K562 (cell line): ENCODE data around the gene BMI1.

Experiments used
- CTCF ChIP-seq, 3 experiments: IDR thresholded peaks in 2 of 3; conservative IDR thresholded peaks in 1 of 3; 2 replicates each; pipeline ENCODE4 v1.5.1; 2011 to 2012; ENCODE audit warnings: low read length in 3 of 3, mild to moderate bottlenecking in 3 of 3, control low read depth in 2 of 3, improper control_type of control experiment in 1 of 3, inconsistent platforms in 1 of 3, low read depth in 1 of 3, mixed read lengths in 1 of 3, moderate library complexity in 1 of 3; ENCODE audit not compliant: insufficient read depth in 2 of 3
- EP300 ChIP-seq: IDR thresholded peaks from 2 replicates; pipeline ENCODE4 v1.6.1; 2012; ENCODE audit warnings: low read length, improper control_type of control experiment
- EZH2 ChIP-seq: IDR thresholded peaks from 2 replicates; pipeline ENCODE4 v1.6.1; 2012; ENCODE audit warnings: low read depth, mild to moderate bottlenecking, inconsistent platforms, low read length, borderline replicate concordance
- GATAD2B ChIP-seq: fragments of 450-650 bp; IDR thresholded peaks from 2 replicates; pipeline ENCODE4 v1.6.1; 2017; ENCODE audit warnings: mild to moderate bottlenecking, borderline replicate concordance
- HDAC6 ChIP-seq: IDR thresholded peaks from 2 replicates; pipeline ENCODE4 v1.6.1; 2012; ENCODE audit warnings: low read depth, mild to moderate bottlenecking, control low read depth, inconsistent platforms, low read length, moderate library complexity
- JUNB ChIP-seq: fragments of 450-650 bp; formaldehyde crosslinking; conservative IDR thresholded peaks from 2 replicates; pipeline ENCODE4 v1.4.0; 2020; ENCODE audit warnings: mild to moderate bottlenecking
- MAFK ChIP-seq: IDR thresholded peaks from 2 replicates; pipeline ENCODE4 v1.6.1; 2011; ENCODE audit warnings: low read length, improper control_type of control experiment
- PHB2 ChIP-seq: fragments of 450-650 bp; IDR thresholded peaks from 2 replicates; pipeline ENCODE4 v1.6.1; 2017; ENCODE audit warnings: low read depth
- TCF7 ChIP-seq: sonication (generic); IDR thresholded peaks from 2 replicates; pipeline ENCODE4 v1.6.1; 2016; ENCODE audit warnings: antibody characterized with exemption, borderline replicate concordance
- ZFPM2 ChIP-seq: fragments of 250-450 bp; sonication (Bioruptor Pico); IDR thresholded peaks from 2 replicates; pipeline ENCODE4 v1.5.1; 2022; ENCODE audit warnings: mild to moderate bottlenecking
- TF ChIP-seq, protein P1 (sequence below): fragments of 150-350 bp; IDR thresholded peaks from 2 replicates; pipeline ENCODE4 v1.6.1; 2014; ENCODE audit warnings: low read depth, mild to moderate bottlenecking, low read length, borderline replicate concordance
- TF ChIP-seq, protein P2 (sequence below): IDR thresholded peaks from 3 replicates; pipeline ENCODE4 v1.6.1; 2011; ENCODE audit warnings: borderline replicate concordance, mild to moderate bottlenecking, moderate library complexity; ENCODE audit not compliant: insufficient read length; ENCODE audit errors: extremely low read depth

DNA sequence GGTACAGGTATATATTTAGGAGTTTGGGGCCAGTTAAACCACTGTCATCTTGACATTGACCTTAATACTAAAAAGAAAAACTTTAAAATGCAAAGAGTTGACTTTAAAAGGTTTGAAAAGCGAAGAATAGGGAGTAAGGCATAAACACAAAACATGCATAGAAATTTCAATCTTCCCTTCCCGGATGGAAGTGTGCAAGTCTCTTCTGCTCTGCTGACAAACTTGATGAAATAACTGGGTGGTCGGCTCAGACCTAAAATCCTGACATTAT, 21.0 kb downstream of the BMI1 start:
- TF ChIP-seq CTCF (IDR thresholded peaks at IDR 0.05 in 2 of 3, conservative IDR thresholded peaks at IDR 0.05 in 1 of 3; ENCODE audit: insufficient read depth in 2 of 3, low read depth in 1 of 3, low read length in 3 of 3) (no peak), ZFPM2 (CRISPR knock-in tag) (no peak), EP300 (no peak), GATAD2B (no peak), EZH2 (no peak), JUNB (CRISPR knock-in tag) (no peak), TCF7 (no peak), MAFK (no peak), HDAC6 (no peak), PHB2 (no peak)
- TF ChIP-seq, protein P1, sequence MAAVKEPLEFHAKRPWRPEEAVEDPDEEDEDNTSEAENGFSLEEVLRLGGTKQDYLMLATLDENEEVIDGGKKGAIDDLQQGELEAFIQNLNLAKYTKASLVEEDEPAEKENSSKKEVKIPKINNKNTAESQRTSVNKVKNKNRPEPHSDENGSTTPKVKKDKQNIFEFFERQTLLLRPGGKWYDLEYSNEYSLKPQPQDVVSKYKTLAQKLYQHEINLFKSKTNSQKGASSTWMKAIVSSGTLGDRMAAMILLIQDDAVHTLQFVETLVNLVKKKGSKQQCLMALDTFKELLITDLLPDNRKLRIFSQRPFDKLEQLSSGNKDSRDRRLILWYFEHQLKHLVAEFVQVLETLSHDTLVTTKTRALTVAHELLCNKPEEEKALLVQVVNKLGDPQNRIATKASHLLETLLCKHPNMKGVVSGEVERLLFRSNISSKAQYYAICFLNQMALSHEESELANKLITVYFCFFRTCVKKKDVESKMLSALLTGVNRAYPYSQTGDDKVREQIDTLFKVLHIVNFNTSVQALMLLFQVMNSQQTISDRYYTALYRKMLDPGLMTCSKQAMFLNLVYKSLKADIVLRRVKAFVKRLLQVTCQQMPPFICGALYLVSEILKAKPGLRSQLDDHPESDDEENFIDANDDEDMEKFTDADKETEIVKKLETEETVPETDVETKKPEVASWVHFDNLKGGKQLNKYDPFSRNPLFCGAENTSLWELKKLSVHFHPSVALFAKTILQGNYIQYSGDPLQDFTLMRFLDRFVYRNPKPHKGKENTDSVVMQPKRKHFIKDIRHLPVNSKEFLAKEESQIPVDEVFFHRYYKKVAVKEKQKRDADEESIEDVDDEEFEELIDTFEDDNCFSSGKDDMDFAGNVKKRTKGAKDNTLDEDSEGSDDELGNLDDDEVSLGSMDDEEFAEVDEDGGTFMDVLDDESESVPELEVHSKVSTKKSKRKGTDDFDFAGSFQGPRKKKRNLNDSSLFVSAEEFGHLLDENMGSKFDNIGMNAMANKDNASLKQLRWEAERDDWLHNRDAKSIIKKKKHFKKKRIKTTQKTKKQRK, result no peak
- TF ChIP-seq, protein P2, sequence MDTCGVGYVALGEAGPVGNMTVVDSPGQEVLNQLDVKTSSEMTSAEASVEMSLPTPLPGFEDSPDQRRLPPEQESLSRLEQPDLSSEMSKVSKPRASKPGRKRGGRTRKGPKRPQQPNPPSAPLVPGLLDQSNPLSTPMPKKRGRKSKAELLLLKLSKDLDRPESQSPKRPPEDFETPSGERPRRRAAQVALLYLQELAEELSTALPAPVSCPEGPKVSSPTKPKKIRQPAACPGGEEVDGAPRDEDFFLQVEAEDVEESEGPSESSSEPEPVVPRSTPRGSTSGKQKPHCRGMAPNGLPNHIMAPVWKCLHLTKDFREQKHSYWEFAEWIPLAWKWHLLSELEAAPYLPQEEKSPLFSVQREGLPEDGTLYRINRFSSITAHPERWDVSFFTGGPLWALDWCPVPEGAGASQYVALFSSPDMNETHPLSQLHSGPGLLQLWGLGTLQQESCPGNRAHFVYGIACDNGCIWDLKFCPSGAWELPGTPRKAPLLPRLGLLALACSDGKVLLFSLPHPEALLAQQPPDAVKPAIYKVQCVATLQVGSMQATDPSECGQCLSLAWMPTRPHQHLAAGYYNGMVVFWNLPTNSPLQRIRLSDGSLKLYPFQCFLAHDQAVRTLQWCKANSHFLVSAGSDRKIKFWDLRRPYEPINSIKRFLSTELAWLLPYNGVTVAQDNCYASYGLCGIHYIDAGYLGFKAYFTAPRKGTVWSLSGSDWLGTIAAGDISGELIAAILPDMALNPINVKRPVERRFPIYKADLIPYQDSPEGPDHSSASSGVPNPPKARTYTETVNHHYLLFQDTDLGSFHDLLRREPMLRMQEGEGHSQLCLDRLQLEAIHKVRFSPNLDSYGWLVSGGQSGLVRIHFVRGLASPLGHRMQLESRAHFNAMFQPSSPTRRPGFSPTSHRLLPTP, result no peak
